SK-N-SH (cell line): Measurements from ENCODE around the gene EVPL. TPM values are rescaled to one million over a fixed set of nuclear protein-coding genes. Genes with fewer than 3 reads are reported as not detected.

ENCODE experiments used
- CHD2 ChIP-seq: fragments of 150-350 bp; IDR thresholded peaks from 2 replicates; pipeline ENCODE4 v1.6.1; 2018; ENCODE audit warnings: low read length; ENCODE audit not compliant: partially characterized antibody
- CTCF ChIP-seq: fragments of 200-600 bp; sonication (generic); IDR thresholded peaks from 2 replicates; pipeline ENCODE4 v1.6.1; 2017; ENCODE audit warnings: antibody characterized with exemption, mild to moderate bottlenecking, moderate library complexity
- ELF1 ChIP-seq: IDR thresholded peaks from 2 replicates; pipeline ENCODE4 v1.4.0; 2012
- EP300 ChIP-seq, 2 experiments: IDR thresholded peaks; 2 replicates each; pipeline versions ENCODE4 v1.4.0 to v1.6.1; 2012; ENCODE audit warnings: borderline replicate concordance in 1 of 2, low read depth in 1 of 2, low read length in 1 of 2
- EZH2phosphoT487 ChIP-seq: fragments of 200-600 bp; sonication (generic); IDR thresholded peaks from 2 replicates; pipeline ENCODE4 v1.6.1; 2017; ENCODE audit warnings: low read depth, mixed run types, mild to moderate bottlenecking, antibody characterized with exemption, moderate library complexity, borderline replicate concordance
- FOSL2 ChIP-seq: IDR thresholded peaks from 2 replicates; pipeline ENCODE4 v1.4.0; 2012; ENCODE audit warnings: low read depth, mild to moderate bottlenecking, moderate library complexity, borderline replicate concordance
- FOXJ3 ChIP-seq: sonication (generic); formaldehyde crosslinking; IDR thresholded peaks from 2 replicates; pipeline ENCODE4 v1.5.1; 2020; ENCODE audit warnings: mild to moderate bottlenecking, missing genetic modification reagents
- FOXM1 ChIP-seq: IDR thresholded peaks from 2 replicates; pipeline ENCODE4 v1.4.0; 2012; ENCODE audit warnings: low read depth, mild to moderate bottlenecking
- GABPA ChIP-seq: IDR thresholded peaks from 2 replicates; pipeline ENCODE4 v1.4.0; 2012; ENCODE audit warnings: low read depth, mild to moderate bottlenecking
- GATA2 ChIP-seq: sonication (generic); formaldehyde crosslinking; IDR thresholded peaks from 2 replicates; pipeline ENCODE4 v1.5.0; 2020; ENCODE audit warnings: mild to moderate bottlenecking, missing genetic modification reagents
- NFIC ChIP-seq: IDR thresholded peaks from 2 replicates; pipeline ENCODE4 v1.4.0; 2012; ENCODE audit warnings: borderline replicate concordance
- PBX3 ChIP-seq: IDR thresholded peaks from 2 replicates; pipeline ENCODE4; 2012
- POLR2AphosphoS5 ChIP-seq: IDR thresholded peaks from 2 replicates; pipeline ENCODE4 v1.6.1; 2012; ENCODE audit warnings: low read depth, low read length
- RXRA ChIP-seq: IDR thresholded peaks from 2 replicates; pipeline ENCODE4 v1.4.0; 2012; ENCODE audit warnings: low read depth, mild to moderate bottlenecking, borderline replicate concordance
- TCF12 ChIP-seq: IDR thresholded peaks from 2 replicates; pipeline ENCODE4 v1.4.0; 2012
- YY1 ChIP-seq: IDR thresholded peaks from 2 replicates; pipeline ENCODE4 v1.4.0; 2012; ENCODE audit warnings: low read depth, mild to moderate bottlenecking
- ZBTB33 ChIP-seq: IDR thresholded peaks from 2 replicates; pipeline ENCODE4 v1.4.0; 2012; ENCODE audit warnings: low read depth, borderline replicate concordance
- polyA plus RNA-seq, 3 experiments: library from polyadenylated mRNA; depleted of rRNA; stranded (reverse); fragments of >200 nt; gene quantifications; 2 replicates each; pipeline ENCODE4 v1.2.3, GENCODE V29; 2012
- TF ChIP-seq, protein P1 (sequence below): IDR thresholded peaks from 2 replicates; pipeline ENCODE4 v1.4.0; 2012; ENCODE audit warnings: low read depth, borderline replicate concordance

Gene EVPL
- polyA plus RNA-seq, 1 of the 3 experiments (the other 2 are of a cell fraction) = 0.23 TPM

DNA sequence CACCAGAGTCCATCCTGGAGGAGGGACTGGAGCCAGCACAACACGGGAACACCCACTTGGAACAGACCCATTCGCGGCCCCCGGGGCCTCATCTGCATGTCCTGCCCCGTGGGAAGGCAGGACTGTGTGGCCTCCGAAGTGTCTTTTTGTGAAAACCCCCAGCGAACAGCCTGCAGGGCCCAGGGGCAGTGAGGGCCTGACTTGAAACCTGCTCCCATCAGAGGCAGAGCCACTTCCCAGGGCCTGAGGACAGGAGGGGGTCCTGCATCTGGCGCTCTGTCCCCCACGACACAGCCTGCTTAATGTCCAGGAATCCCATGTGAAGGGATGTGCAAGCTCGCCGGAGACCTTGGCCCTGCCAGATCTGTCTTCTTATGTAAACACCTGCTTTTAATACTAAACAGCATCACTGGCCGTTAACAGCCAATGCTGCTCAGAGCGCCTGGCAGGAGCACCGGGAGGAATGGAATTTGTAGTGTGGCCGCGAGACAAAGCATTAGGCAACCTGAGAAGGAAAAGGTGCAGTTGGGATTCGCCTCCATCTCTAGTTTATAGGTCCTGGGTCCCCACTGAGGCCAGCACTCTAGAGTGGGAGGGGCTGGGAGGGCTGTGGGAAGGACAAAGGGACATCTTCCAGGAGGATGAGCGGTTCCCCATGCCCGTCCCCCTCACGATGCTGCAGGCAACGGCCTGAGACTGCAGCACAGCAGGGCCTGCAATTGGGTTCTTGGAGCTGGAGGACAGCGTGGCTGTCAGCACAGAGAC lies 9.6 kb upstream of the EVPL start (continued):
- TF ChIP-seq EZH2phosphoT487 (no peak), ELF1 (no peak), NFIC (no peak), TCF12 (peak; percentile 42; the same call in 1 of the 2 replicates), PBX3 (no peak), FOXM1 (no peak), ZBTB33 (no peak), FOSL2 (no peak), FOXJ3 (peak; percentile 86), POLR2AphosphoS5 (no peak), GATA2 (no peak), CHD2 (peak; percentile 84), RXRA (no peak), YY1 (no peak), GABPA (no peak), EP300 (IDR thresholded peaks at IDR 0.05; ENCODE audit: borderline replicate concordance in 1 of 2, low read depth in 1 of 2, low read length in 1 of 2) (peak in 1 of 2 experiments; percentile 23; a peak in 1 of 4 replicates), CTCF (no peak)
- TF ChIP-seq, protein P1, sequence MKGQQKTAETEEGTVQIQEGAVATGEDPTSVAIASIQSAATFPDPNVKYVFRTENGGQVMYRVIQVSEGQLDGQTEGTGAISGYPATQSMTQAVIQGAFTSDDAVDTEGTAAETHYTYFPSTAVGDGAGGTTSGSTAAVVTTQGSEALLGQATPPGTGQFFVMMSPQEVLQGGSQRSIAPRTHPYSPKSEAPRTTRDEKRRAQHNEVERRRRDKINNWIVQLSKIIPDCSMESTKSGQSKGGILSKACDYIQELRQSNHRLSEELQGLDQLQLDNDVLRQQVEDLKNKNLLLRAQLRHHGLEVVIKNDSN = no peak
